ENCODE results near the gene RAP1GAP2.

Gene RAP1GAP2

DNA sequence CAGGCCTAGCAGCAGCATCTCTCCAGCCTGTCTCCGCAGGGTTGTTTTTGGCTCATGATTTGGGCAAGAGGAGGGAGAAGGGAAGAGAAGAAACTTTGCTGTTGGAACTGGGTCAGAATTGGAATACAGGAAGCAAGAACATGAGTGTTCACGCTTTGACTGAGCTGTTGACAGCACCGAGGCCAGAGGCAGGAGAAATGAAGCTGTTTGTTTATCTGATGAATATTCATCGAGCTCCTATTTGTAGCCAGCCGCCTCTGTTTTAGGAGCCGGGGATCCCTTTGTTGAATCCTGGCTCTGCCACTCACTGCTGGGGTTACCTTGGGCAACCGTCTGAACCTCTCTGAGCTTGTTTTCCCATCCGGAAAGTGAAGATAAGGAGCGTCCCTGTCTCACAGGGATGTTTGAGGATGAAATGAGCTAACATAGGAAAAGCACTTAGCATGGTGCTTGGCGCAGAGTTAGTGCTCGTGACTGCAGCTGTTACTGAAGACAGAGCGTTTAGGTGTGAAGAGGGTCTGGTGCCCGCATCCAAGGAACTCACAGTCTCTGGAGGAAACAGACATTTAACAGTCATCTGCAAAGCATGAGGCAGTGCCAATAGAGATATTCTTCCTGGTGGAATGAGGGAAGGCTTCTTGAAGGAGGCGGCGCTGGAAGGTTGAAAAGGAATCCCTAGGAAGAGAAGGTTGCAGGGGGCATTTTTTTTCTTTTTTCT lies 29.2 kb downstream of the RAP1GAP2 start:
- TF ChIP-seq ZNF423 (tag by site-specific recombination; IDR thresholded peaks at IDR 0.05) = no peak
- TF ChIP-seq KLF1 (tag by site-specific recombination; IDR thresholded peaks at IDR 0.05) = no peak
- H3K4me1 ChIP-seq (ENCODE audit: control insufficient read depth, insufficient read depth, low read length) = no peaks in the 10 kb centered on the region
- H3K9me3 ChIP-seq (ENCODE audit: control insufficient read depth, insufficient read depth, low read depth, low read length) = no peaks in the 10 kb centered on the region
- H3K4me3 ChIP-seq (ENCODE audit: low read depth, low read length) = no peak overlapping the region
- no peaks in the 10 kb centered on the region for H3K36me3 ChIP-seq (ENCODE audit: control insufficient read depth in 2 of 2, insufficient read depth in 1 of 2, low read length in 2 of 2)
- POLR2A ChIA-PET = interaction anchor here (0.9 kb wide), 1 partner anchor 19 kb away, joined by 3 read pairs; no protein-coding TSS in a partner anchor
- CTCF ChIA-PET = interaction anchor here (0.5 to 3.6 kb wide), 14 partner anchors 23 to 1338 kb away, joined by 3 to 38 read pairs (median 4); no protein-coding TSS in a partner anchor
- H3K27ac ChIP-seq (ENCODE audit: extremely low read depth, low read depth, low read length) = no peak overlapping the region

DNA sequence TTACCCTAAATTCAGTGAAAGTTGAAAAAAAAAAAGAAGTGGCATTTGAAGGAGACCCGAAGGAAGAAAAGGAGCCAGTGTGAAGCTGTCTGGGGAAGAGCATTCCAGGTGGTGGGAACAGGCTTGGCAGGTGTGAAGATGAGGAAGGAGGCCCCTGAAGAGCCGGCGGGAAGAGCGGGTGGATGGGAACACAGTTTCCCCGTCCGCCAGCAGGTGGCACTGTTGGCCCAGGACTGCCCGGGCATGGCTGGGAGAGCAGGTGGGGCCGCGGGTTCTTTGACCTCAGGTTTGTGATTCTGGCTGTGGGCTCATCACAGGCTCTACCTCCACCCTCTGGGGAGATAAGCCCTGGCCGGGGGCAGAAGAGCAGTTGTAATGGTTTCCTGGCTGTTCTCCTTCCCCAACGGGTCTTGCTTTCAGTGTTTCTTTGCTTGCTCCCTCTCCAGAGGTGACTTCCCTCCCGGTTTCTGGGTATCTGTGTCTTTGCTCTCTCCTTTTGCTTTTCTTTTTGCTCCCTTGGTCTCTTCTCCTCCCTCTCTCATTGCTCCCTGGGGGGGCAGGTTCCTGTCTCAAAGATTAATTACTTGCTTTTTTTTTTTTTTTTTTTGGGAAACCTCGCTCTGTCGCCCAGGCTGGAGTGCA lies 32.3 kb downstream of the RAP1GAP2 start:
- H3K4me3 ChIP-seq (ENCODE audit: low read depth, low read length) = no peak overlapping the region
- H3K4me1 ChIP-seq (ENCODE audit: control insufficient read depth, insufficient read depth, low read length) = no peaks in the 10 kb centered on the region
- POLR2A ChIA-PET = no interaction called here
- H3K36me3 ChIP-seq (ENCODE audit: control insufficient read depth in 2 of 2, insufficient read depth in 1 of 2, low read length in 2 of 2) = no peaks in the 10 kb centered on the region
- no peaks in the 10 kb centered on the region for H3K9me3 ChIP-seq (ENCODE audit: control insufficient read depth, insufficient read depth, low read depth, low read length)
- CTCF ChIA-PET = interaction anchor here (0.6 to 3.7 kb wide), 25 partner anchors 8 to 1306 kb away, joined by 3 to 38 read pairs (median 5); no protein-coding TSS in a partner anchor
- H3K27ac ChIP-seq (ENCODE audit: extremely low read depth, low read depth, low read length) = no peak overlapping the region
- no peak for TF ChIP-seq GLI2 (tag by site-specific recombination; IDR thresholded peaks at IDR 0.05; ENCODE audit: borderline replicate concordance, low read depth)
- TF ChIP-seq HOXD13 (CRISPR knock-in tag; IDR thresholded peaks at IDR 0.05; ENCODE audit: borderline replicate concordance) = no peak
- TF ChIP-seq ZNF654 (tag by site-specific recombination; IDR thresholded peaks at IDR 0.05; ENCODE audit: low read depth) = peak; percentile 96
- peak; percentile 47; the same call in 1 of the 2 replicates for TF ChIP-seq KLF8 (tag by site-specific recombination; IDR thresholded peaks at IDR 0.05)
- TF ChIP-seq GLIS1 (tag by site-specific recombination; IDR thresholded peaks at IDR 0.05) = peak; percentile 70
- no peak for TF ChIP-seq SP2 (tag by site-specific recombination; IDR thresholded peaks at IDR 0.05)
- TF ChIP-seq, protein P1, sequence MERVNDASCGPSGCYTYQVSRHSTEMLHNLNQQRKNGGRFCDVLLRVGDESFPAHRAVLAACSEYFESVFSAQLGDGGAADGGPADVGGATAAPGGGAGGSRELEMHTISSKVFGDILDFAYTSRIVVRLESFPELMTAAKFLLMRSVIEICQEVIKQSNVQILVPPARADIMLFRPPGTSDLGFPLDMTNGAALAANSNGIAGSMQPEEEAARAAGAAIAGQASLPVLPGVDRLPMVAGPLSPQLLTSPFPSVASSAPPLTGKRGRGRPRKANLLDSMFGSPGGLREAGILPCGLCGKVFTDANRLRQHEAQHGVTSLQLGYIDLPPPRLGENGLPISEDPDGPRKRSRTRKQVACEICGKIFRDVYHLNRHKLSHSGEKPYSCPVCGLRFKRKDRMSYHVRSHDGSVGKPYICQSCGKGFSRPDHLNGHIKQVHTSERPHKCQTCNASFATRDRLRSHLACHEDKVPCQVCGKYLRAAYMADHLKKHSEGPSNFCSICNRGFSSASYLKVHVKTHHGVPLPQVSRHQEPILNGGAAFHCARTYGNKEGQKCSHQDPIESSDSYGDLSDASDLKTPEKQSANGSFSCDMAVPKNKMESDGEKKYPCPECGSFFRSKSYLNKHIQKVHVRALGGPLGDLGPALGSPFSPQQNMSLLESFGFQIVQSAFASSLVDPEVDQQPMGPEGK (tag by site-specific recombination; IDR thresholded peaks at IDR 0.05) = peak; percentile 49; the same call in 1 of the 2 replicates
- TF ChIP-seq GFI1B (tag by site-specific recombination; IDR thresholded peaks at IDR 0.05) = no peak
- TF ChIP-seq, protein P2, sequence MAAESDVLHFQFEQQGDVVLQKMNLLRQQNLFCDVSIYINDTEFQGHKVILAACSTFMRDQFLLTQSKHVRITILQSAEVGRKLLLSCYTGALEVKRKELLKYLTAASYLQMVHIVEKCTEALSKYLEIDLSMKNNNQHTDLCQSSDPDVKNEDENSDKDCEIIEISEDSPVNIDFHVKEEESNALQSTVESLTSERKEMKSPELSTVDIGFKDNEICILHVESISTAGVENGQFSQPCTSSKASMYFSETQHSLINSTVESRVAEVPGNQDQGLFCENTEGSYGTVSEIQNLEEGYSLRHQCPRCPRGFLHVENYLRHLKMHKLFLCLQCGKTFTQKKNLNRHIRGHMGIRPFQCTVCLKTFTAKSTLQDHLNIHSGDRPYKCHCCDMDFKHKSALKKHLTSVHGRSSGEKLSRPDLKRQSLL (tag by site-specific recombination; IDR thresholded peaks at IDR 0.05) = no peak
- TF ChIP-seq, protein P3, sequence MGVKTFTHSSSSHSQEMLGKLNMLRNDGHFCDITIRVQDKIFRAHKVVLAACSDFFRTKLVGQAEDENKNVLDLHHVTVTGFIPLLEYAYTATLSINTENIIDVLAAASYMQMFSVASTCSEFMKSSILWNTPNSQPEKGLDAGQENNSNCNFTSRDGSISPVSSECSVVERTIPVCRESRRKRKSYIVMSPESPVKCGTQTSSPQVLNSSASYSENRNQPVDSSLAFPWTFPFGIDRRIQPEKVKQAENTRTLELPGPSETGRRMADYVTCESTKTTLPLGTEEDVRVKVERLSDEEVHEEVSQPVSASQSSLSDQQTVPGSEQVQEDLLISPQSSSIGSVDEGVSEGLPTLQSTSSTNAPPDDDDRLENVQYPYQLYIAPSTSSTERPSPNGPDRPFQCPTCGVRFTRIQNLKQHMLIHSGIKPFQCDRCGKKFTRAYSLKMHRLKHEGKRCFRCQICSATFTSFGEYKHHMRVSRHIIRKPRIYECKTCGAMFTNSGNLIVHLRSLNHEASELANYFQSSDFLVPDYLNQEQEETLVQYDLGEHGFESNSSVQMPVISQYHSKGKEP (tag by site-specific recombination; IDR thresholded peaks at IDR 0.05) = no peak
- TF ChIP-seq FEZF1 (tag by site-specific recombination; IDR thresholded peaks at IDR 0.05) = no peak
- TF ChIP-seq ZNF707 (tag by site-specific recombination; IDR thresholded peaks at IDR 0.05) = no peak
- no peak for TF ChIP-seq ZNF473 (tag by site-specific recombination; IDR thresholded peaks at IDR 0.05)
- TF ChIP-seq ZSCAN23 (tag by site-specific recombination; IDR thresholded peaks at IDR 0.05) = no peak
- no peak for TF ChIP-seq ZNF747 (tag by site-specific recombination; IDR thresholded peaks at IDR 0.05)
- no peak for TF ChIP-seq ZNF132 (tag by site-specific recombination; IDR thresholded peaks at IDR 0.05; ENCODE audit: borderline replicate concordance)
- TF ChIP-seq, protein P4, sequence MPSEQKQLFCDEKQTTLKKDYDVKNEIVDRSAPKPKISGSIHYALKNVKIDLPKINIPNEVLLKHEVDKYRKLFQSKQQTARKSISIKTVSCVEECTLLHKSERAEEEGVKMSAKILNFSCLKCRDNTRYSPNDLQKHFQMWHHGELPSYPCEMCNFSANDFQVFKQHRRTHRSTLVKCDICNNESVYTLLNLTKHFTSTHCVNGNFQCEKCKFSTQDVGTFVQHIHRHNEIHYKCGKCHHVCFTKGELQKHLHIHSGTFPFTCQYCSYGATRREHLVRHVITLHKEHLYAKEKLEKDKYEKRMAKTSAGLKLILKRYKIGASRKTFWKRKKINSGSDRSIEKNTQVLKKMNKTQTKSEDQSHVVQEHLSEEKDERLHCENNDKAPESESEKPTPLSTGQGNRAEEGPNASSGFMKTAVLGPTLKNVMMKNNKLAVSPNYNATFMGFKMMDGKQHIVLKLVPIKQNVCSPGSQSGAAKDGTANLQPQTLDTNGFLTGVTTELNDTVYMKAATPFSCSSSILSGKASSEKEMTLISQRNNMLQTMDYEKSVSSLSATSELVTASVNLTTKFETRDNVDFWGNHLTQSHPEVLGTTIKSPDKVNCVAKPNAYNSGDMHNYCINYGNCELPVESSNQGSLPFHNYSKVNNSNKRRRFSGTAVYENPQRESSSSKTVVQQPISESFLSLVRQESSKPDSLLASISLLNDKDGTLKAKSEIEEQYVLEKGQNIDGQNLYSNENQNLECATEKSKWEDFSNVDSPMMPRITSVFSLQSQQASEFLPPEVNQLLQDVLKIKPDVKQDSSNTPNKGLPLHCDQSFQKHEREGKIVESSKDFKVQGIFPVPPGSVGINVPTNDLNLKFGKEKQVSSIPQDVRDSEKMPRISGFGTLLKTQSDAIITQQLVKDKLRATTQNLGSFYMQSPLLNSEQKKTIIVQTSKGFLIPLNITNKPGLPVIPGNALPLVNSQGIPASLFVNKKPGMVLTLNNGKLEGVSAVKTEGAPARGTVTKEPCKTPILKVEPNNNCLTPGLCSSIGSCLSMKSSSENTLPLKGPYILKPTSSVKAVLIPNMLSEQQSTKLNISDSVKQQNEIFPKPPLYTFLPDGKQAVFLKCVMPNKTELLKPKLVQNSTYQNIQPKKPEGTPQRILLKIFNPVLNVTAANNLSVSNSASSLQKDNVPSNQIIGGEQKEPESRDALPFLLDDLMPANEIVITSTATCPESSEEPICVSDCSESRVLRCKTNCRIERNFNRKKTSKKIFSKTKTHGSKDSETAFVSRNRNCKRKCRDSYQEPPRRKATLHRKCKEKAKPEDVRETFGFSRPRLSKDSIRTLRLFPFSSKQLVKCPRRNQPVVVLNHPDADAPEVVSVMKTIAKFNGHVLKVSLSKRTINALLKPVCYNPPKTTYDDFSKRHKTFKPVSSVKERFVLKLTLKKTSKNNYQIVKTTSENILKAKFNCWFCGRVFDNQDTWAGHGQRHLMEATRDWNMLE (tag by site-specific recombination; conservative IDR thresholded peaks at IDR 0.05; ENCODE audit: low read depth) = no peak
- TF ChIP-seq ZNF114 (tag by site-specific recombination; IDR thresholded peaks at IDR 0.05) = no peak
- no peak for TF ChIP-seq ZNF133 (tag by site-specific recombination; IDR thresholded peaks at IDR 0.05)
- TF ChIP-seq ZNF585B (tag by site-specific recombination; IDR thresholded peaks at IDR 0.05) = no peak
- TF ChIP-seq ZNF626 (tag by site-specific recombination; IDR thresholded peaks at IDR 0.05) = no peak
- peak; percentile 97 for TF ChIP-seq ZNF2 (tag by site-specific recombination; IDR thresholded peaks at IDR 0.05)
